GM18517 (cell line): ENCODE measurements around the gene LCE1A.

ENCODE experiments used
- ATAC-seq: cut with Tn5 transposase; IDR thresholded peaks from one replicate; pipeline ENCODE4 v1.9.1; 2021; ENCODE audit warnings: mild to moderate bottlenecking, moderate library complexity; ENCODE audit not compliant: unreplicated experiment

The LCE1A gene

GRCh38 chr1:152869808-152870419 is 42.6 kb downstream of the LCE1A start:
- no peak for ATAC-seq

- ATAC-seq = no peak
These were observed 43.8 kb downstream of the LCE1A start for GRCh38 chr1:152870831-152871730.

- no peak for ATAC-seq
These were observed 44.5 kb downstream of the LCE1A start for GRCh38 chr1:152871731-152872126.

GRCh38 chr1:152873495-152873894 is 46.2 kb downstream of the LCE1A start:
- ATAC-seq = no peak

- ATAC-seq = no peak
These were observed 49.6 kb downstream of the LCE1A start for GRCh38 chr1:152876827-152877226.
